Uterus (tissue), 4 donors: Measurements from ENCODE around the gene RETREG3. TPM values are rescaled to one million over a fixed set of nuclear protein-coding genes. Genes with fewer than 3 reads are reported as not detected.

Source experiments
- DNase-seq, 2 donors: peaks; one replicate each; pipeline ENCODE4 v3.0.0-alpha.2; 2019 to 2020
- H3K27ac ChIP-seq, 2 donors: fragments of 200-600 bp; sonication (generic); 1 replicate in 1 of 2; 2 replicates in 1 of 2; pipeline ENCODE4 v1.5.1; 2016 to 2018
- H3K27me3 ChIP-seq, 2 donors: fragments of 200-600 bp; sonication (generic); one replicate each; pipeline ENCODE4 v1.5.1; 2018 to 2019; ENCODE audit warnings: control low read depth in 1 of 2
- H3K36me3 ChIP-seq, 2 donors: fragments of 200-600 bp; sonication (generic); one replicate each; pipeline ENCODE4 v1.5.1; 2019; ENCODE audit warnings: control low read depth in 1 of 2
- H3K4me1 ChIP-seq, 2 donors: fragments of 200-600 bp; sonication (generic); one replicate each; pipeline ENCODE4 v1.5.1; 2018 to 2019; ENCODE audit warnings: control low read depth in 1 of 2
- H3K4me3 ChIP-seq, 2 donors: fragments of 200-600 bp; sonication (generic); 1 replicate in 1 of 2; 2 replicates in 1 of 2; pipeline ENCODE4 v1.5.1; 2018 to 2019; ENCODE audit warnings: mild to moderate bottlenecking in 1 of 2
- H3K9me3 ChIP-seq, 2 donors: fragments of 200-600 bp; sonication (generic); one replicate each; pipeline ENCODE4 v1.5.1; 2019; ENCODE audit warnings: control low read depth in 1 of 2
- POLR2A ChIP-seq, 2 donors: fragments of 450-650 bp; IDR thresholded peaks; one replicate each; pipeline ENCODE4 v1.6.1; 2016; ENCODE audit warnings: antibody characterized with exemption in 2 of 2, mild to moderate bottlenecking in 1 of 2, moderate library complexity in 1 of 2
- intact Hi-C: fragments of 100-400 bp; cut with DNase I; formaldehyde crosslinking; loops from one replicate; pipeline ENCODE4 v1.15.1; 2023; ENCODE audit warnings: low total_unique reads
- total RNA-seq, 4 donors: library from RNA; depleted of rRNA in 3 of 4; stranded (reverse); fragments of >200 nt in 3 of 4; gene quantifications; one replicate each; pipeline versions ENCODE4 v1.1.0 to v1.2.4, GENCODE V29; 2014 to 2023
- TF ChIP-seq, protein P1 (sequence below), 4 experiments: fragments of 200-600 bp in 2 of 4; fragments of 450-650 bp in 2 of 4; sonication (generic) in 2 of 4; IDR thresholded peaks; one replicate each; pipeline ENCODE4 v1.5.1; 2016 to 2019; ENCODE audit warnings: antibody characterized with exemption in 4 of 4, mild to moderate bottlenecking in 2 of 4, moderate library complexity in 1 of 4
- donor health status: DM: yes; HTN: yes; CAD: no.

Gene RETREG3
- total RNA-seq, 4 donors from 2014 or later: 12.6 to 72.7 (median 46.3) TPM

- peaks cover 0 to 7% of the 10 kb centered on the region in 2 donors for H3K4me1 ChIP-seq
Measured at GRCh38 chr17:42530952-42531454, 78.2 kb downstream of the RETREG3 start.

More at GRCh38 chr17:42530952-42531454, 78.2 kb downstream of the RETREG3 start:
- Histone ChIP-seq H3K4me3 (no peak overlapping the region), H3K27ac (peak overlapping the region; percentile 76 to 92), H3K27me3 (no peaks in the 10 kb centered on the region), H3K9me3 (no peaks in the 10 kb centered on the region), H3K36me3 (no peaks in the 10 kb centered on the region)
- intact Hi-C loops: no loop called here
- no peak for TF ChIP-seq POLR2A (IDR thresholded peaks at IDR 0.05)
- TF ChIP-seq, protein P1, sequence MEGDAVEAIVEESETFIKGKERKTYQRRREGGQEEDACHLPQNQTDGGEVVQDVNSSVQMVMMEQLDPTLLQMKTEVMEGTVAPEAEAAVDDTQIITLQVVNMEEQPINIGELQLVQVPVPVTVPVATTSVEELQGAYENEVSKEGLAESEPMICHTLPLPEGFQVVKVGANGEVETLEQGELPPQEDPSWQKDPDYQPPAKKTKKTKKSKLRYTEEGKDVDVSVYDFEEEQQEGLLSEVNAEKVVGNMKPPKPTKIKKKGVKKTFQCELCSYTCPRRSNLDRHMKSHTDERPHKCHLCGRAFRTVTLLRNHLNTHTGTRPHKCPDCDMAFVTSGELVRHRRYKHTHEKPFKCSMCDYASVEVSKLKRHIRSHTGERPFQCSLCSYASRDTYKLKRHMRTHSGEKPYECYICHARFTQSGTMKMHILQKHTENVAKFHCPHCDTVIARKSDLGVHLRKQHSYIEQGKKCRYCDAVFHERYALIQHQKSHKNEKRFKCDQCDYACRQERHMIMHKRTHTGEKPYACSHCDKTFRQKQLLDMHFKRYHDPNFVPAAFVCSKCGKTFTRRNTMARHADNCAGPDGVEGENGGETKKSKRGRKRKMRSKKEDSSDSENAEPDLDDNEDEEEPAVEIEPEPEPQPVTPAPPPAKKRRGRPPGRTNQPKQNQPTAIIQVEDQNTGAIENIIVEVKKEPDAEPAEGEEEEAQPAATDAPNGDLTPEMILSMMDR (IDR thresholded peaks at IDR 0.05): no peak
- no peak for DNase-seq

Other genes starting within 250 kb of the RETREG3 start
- 100 to 1,000 TPM; 115 to 298 (median 171) TPM for gene STAT3, start 220.9 kb downstream of the RETREG3 start, total RNA-seq
- 100 to 1,000 TPM; 204 to 520 (median 372) TPM for gene CAVIN1, start 186.1 kb downstream of the RETREG3 start, total RNA-seq
- 100 to 1,000 TPM in 1 of 4 donors, 10 to 100 TPM in 3; 29.5 to 111 (median 64.5) TPM for gene ATP6V0A1, start 150.5 kb downstream of the RETREG3 start, total RNA-seq
- 10 to 100 TPM in 3 of 4 donors, 1 to 10 TPM in 1; 8.7 to 33.5 (median 25.6) TPM for gene NAGLU, start 73.1 kb downstream of the RETREG3 start, total RNA-seq
- 1 to 10 TPM in 1 of 4 donors, under 1 TPM in 1, not detected in 2; 0.35 to 3.1 TPM for gene HSD17B1, start 56.5 kb downstream of the RETREG3 start, total RNA-seq
- 10 to 100 TPM in 3 of 4 donors, 1 to 10 TPM in 1; 2.6 to 42.6 (median 16.1) TPM for gene COASY, start 47.2 kb downstream of the RETREG3 start, total RNA-seq
- 10 to 100 TPM in 3 of 4 donors, 1 to 10 TPM in 1; 6.9 to 50.0 (median 35.1) TPM for gene MLX, start 42.3 kb downstream of the RETREG3 start, total RNA-seq
- gene PSMC3IP, start 31.6 kb downstream of the RETREG3 start, total RNA-seq: 10 to 100 TPM in 1 of 4 donors, 1 to 10 TPM in 3; 2.8 to 16.5 (median 5.0) TPM
- 10 to 100 TPM in 3 of 4 donors, 1 to 10 TPM in 1; 7.9 to 39.4 (median 23.9) TPM for gene TUBG1, start 309 bp upstream of the RETREG3 start, total RNA-seq
- gene TUBG2, start 49.9 kb upstream of the RETREG3 start, total RNA-seq: 10 to 100 TPM in 3 of 4 donors, 1 to 10 TPM in 1; 9.7 to 60.7 (median 27.6) TPM
- 100 to 1,000 TPM in 1 of 4 donors, 10 to 100 TPM in 1, 1 to 10 TPM in 2; 2.9 to 102 (median 19.2) TPM for gene PLEKHH3, start 67.6 kb upstream of the RETREG3 start, total RNA-seq
- 10 to 100 TPM in 1 of 4 donors, 1 to 10 TPM in 1, under 1 TPM in 2; 0.26 to 17.9 (median 1.6) TPM for gene CCR10, start 72.5 kb upstream of the RETREG3 start, total RNA-seq
- 10 to 100 TPM in 3 of 4 donors, 1 to 10 TPM in 1; 1.5 to 61.5 (median 26.5) TPM for gene CNTNAP1, start 73.2 kb upstream of the RETREG3 start, total RNA-seq
- 10 to 100 TPM; 31.5 to 89.5 (median 44.5) TPM for gene EZH1, start 135.7 kb upstream of the RETREG3 start, total RNA-seq
- gene RAMP2, start 151.9 kb upstream of the RETREG3 start, total RNA-seq: 10 to 100 TPM; 13.7 to 52.2 (median 29.2) TPM
- gene VPS25, start 164.1 kb upstream of the RETREG3 start, total RNA-seq: 10 to 100 TPM; 36.8 to 70.7 (median 51.7) TPM
- gene WNK4, start 171.2 kb upstream of the RETREG3 start, total RNA-seq: 1 to 10 TPM in 1 of 4 donors, under 1 TPM in 2, not detected in 1; under 0.01 to 1.7 (median 0.34) TPM
- 100 to 1,000 TPM in 1 of 4 donors, 10 to 100 TPM in 3; 40.9 to 100 (median 51.8) TPM for gene COA3, start 189.3 kb upstream of the RETREG3 start, total RNA-seq
- gene CNTD1, start 189.5 kb upstream of the RETREG3 start, total RNA-seq: 1 to 10 TPM in 1 of 4 donors, under 1 TPM in 1, not detected in 2; 0.69 to 1.2 TPM
- 100 to 1,000 TPM in 1 of 4 donors, 10 to 100 TPM in 3; 42.6 to 108 (median 72.6) TPM for gene BECN1, start 214.9 kb upstream of the RETREG3 start, total RNA-seq
- 10 to 100 TPM in 3 of 4 donors, 1 to 10 TPM in 1; 9.7 to 74.3 (median 46.0) TPM for gene PSME3, start 224.0 kb upstream of the RETREG3 start, total RNA-seq
- gene AOC2, start 235.2 kb upstream of the RETREG3 start, total RNA-seq: 1 to 10 TPM in 3 of 4 donors, not detected in 1; 1.3 to 5.3 (median 3.0) TPM
- 10 to 100 TPM; 11.8 to 86.2 (median 15.5) TPM for gene AOC3, start 241.8 kb upstream of the RETREG3 start, total RNA-seq